Measurements from ENCODE around the gene TUSC7. TPM values are rescaled to one million over a fixed set of nuclear protein-coding genes. Genes with fewer than 3 reads are reported as not detected.

The TUSC7 gene
- total RNA-seq, 1 donor from 2014 or later = not detected

DNA sequence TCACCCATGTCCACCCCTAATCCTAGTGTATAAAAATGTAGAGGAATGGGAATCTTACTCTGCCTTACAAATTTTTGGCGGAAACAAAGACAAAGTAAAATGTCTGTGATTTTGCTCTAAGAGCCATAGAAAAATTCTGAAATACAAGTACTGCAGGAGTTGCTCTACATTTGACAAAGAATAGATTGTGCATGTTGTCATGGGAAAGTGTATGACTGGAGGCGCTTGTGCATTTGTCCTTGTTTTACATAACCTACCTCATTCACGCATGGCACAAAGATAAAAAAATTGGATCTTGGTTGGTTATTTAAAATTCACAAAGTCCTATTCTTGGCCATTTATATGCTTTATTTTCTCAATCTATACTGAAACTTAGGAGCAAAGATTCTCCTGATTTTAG lies 2.0 kb upstream of the TUSC7 start:
- H3K4me1 ChIP-seq = no peaks in the 10 kb centered on the region
- no peaks in the 10 kb centered on the region for H3K36me3 ChIP-seq
- intact Hi-C loops (cut with micrococcal nuclease) = no loop called here
- no peak overlapping the region for H3K27ac ChIP-seq (replicated peaks)
- H3K9me3 ChIP-seq (replicated peaks) = no peaks in the 10 kb centered on the region
- H3K27me3 ChIP-seq (ENCODE audit: low read depth) = no peaks in the 10 kb centered on the region
- TF ChIP-seq, protein P1, sequence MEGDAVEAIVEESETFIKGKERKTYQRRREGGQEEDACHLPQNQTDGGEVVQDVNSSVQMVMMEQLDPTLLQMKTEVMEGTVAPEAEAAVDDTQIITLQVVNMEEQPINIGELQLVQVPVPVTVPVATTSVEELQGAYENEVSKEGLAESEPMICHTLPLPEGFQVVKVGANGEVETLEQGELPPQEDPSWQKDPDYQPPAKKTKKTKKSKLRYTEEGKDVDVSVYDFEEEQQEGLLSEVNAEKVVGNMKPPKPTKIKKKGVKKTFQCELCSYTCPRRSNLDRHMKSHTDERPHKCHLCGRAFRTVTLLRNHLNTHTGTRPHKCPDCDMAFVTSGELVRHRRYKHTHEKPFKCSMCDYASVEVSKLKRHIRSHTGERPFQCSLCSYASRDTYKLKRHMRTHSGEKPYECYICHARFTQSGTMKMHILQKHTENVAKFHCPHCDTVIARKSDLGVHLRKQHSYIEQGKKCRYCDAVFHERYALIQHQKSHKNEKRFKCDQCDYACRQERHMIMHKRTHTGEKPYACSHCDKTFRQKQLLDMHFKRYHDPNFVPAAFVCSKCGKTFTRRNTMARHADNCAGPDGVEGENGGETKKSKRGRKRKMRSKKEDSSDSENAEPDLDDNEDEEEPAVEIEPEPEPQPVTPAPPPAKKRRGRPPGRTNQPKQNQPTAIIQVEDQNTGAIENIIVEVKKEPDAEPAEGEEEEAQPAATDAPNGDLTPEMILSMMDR (IDR thresholded peaks at IDR 0.05; ENCODE audit: borderline replicate concordance) = no peak
- DNase-seq = no peak
- no peak overlapping the region for H3K4me3 ChIP-seq

GRCh38 chr3:116716490-116716889 lies 6.9 kb downstream of the TUSC7 start:
- Histone ChIP-seq H3K27ac (replicated peaks) (no peak overlapping the region), H3K36me3 (no peaks in the 10 kb centered on the region), H3K9me3 (replicated peaks) (no peaks in the 10 kb centered on the region), H3K4me3 (no peak overlapping the region), H3K4me1 (no peaks in the 10 kb centered on the region), H3K27me3 (ENCODE audit: low read depth) (no peaks in the 10 kb centered on the region)
- intact Hi-C loops (cut with micrococcal nuclease) = no loop called here
- DNase-seq = no peak
- TF ChIP-seq, protein P1 (IDR thresholded peaks at IDR 0.05; ENCODE audit: borderline replicate concordance) = no peak

- H3K36me3 ChIP-seq = no peaks in the 10 kb centered on the region
- TF ChIP-seq, protein P1 (IDR thresholded peaks at IDR 0.05; ENCODE audit: borderline replicate concordance) = no peak
- intact Hi-C loops (cut with micrococcal nuclease) = no loop called here
- H3K27me3 ChIP-seq (ENCODE audit: low read depth) = no peaks in the 10 kb centered on the region
- H3K27ac ChIP-seq (replicated peaks) = no peak overlapping the region
- no peaks in the 10 kb centered on the region for H3K9me3 ChIP-seq (replicated peaks)
- DNase-seq = no peak
- H3K4me3 ChIP-seq = no peak overlapping the region
- no peaks in the 10 kb centered on the region for H3K4me1 ChIP-seq
These were observed 8.0 kb downstream of the TUSC7 start for GRCh38 chr3:116717566-116717965.

DNA sequence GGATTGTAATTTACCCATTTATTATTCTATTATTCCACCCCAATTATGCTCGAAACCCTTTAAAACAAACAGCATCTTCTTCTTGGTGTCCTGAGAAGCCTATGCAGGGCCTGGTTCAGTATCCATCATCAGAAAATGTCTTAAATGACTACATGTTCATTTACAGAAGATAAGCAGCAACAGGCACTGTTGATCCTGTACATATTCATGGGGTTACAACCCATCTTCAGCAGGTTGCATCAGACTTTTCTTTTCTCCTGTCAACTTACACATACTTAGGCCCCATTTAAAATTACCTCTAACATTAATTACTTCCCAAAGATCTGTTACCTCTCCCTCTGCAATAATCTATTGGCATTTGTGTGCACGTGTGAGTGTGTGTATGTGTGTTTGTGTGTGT lies 18.9 kb downstream of the TUSC7 start:
- Histone ChIP-seq H3K4me1 (no peaks in the 10 kb centered on the region), H3K4me3 (no peak overlapping the region), H3K9me3 (replicated peaks) (no peaks in the 10 kb centered on the region), H3K36me3 (no peaks in the 10 kb centered on the region), H3K27ac (replicated peaks) (no peak overlapping the region), H3K27me3 (ENCODE audit: low read depth) (no peaks in the 10 kb centered on the region)
- TF ChIP-seq, protein P1 (IDR thresholded peaks at IDR 0.05; ENCODE audit: borderline replicate concordance) = no peak
- intact Hi-C loops (cut with micrococcal nuclease) = no loop called here
- no peak for DNase-seq

DNA sequence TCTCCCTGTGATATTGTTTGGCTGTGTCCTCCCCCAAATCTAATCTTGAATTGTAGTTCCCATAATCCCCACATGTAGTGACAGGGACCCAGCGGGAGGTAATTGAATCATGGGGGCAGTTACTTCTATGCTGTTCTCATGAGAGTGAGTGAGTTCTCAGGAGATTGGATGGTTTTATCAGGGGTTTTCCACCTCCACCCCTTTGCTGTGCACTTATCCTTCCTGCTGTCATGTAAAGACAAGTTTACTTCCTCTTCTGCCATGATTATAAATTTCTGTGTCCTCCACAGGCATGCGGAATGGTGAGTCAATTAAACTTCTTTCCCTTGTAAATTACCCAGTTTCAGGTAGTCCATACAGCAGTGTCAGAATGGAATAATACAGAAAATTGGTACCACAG lies 24.7 kb downstream of the TUSC7 start:
- Histone ChIP-seq H3K27ac (replicated peaks) (no peak overlapping the region), H3K9me3 (replicated peaks) (no peaks in the 10 kb centered on the region), H3K27me3 (ENCODE audit: low read depth) (no peaks in the 10 kb centered on the region), H3K4me1 (no peaks in the 10 kb centered on the region), H3K4me3 (no peak overlapping the region), H3K36me3 (no peaks in the 10 kb centered on the region)
- no peak for DNase-seq
- intact Hi-C loops (cut with micrococcal nuclease) = no loop called here
- TF ChIP-seq, protein P1 (IDR thresholded peaks at IDR 0.05; ENCODE audit: borderline replicate concordance) = no peak

DNA sequence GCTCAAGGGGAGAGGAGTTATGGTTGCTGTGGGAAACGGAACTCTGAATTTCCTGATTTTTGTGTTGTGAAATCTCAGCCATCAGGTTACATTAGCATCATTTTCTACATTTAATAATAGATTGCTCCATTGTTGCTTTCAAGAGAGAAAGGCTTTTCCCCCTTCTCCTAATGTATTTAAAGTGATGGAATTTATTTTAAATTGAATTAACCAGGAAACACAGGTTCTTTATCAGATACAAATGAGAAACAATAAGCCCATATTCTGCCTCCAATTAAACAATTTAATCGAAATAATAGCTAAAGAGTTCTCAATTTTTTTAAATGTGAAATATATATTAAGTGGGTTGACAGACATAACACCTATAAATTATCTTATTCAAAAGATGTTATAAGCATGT lies 30.1 kb downstream of the TUSC7 start:
- TF ChIP-seq, protein P1 (IDR thresholded peaks at IDR 0.05; ENCODE audit: borderline replicate concordance) = no peak
- intact Hi-C loops (cut with micrococcal nuclease) = no loop called here
- DNase-seq = no peak
- Histone ChIP-seq H3K4me3 (no peak overlapping the region), H3K27ac (replicated peaks) (no peak overlapping the region), H3K27me3 (ENCODE audit: low read depth) (no peaks in the 10 kb centered on the region), H3K4me1 (no peaks in the 10 kb centered on the region), H3K9me3 (replicated peaks) (no peaks in the 10 kb centered on the region), H3K36me3 (no peaks in the 10 kb centered on the region)

Measured in left ventricle myocardium inferior (tissue), 1 donor.